ENCODE results near the gene DCDC2B. TPM values are rescaled to one million over a fixed set of nuclear protein-coding genes. Genes with fewer than 3 reads are reported as not detected.
A peak's percentile ranks its signal among the peaks of the same experiment; 100 is the strongest.

DCDC2B gene
- total RNA-seq, 1 experiment from 2014 or later, result not detected

DNA sequence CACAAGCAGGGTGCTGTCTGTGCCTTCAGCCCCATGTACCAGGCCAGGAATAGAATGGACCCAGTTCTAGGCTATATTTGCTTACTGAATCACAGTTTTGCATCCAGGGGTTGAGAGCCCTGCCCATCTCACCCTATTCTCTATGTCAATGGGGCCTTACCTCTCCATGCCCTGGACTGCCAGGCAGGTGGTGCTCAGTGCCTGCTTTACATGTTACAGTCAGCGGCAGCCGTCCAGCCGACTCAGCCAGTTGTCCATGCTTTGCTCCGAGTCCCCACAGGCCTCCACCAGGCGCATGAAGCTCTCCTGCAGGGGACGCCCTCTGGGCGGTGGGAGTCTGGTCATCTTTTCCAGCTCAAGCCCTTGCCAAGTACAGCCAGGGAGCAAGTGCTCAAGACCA lies 25.9 kb downstream of the DCDC2B start:
- Histone ChIP-seq H3K36me3 (ENCODE audit: insufficient read depth, low read length, poor library complexity, severe bottlenecking) (peaks cover 20% of the 10 kb centered on the region), H3K27ac (ENCODE audit: low read depth, low read length, poor library complexity, severe bottlenecking) (no peak overlapping the region), H3K4me1 (ENCODE audit: insufficient read depth, low read length, poor library complexity, severe bottlenecking) (no peaks in the 10 kb centered on the region), H3K27me3 (replicated peaks; ENCODE audit: insufficient read depth, low read depth, low read length, poor library complexity) (no peaks in the 10 kb centered on the region), H3K4me3 (ENCODE audit: low read depth, low read length, poor library complexity, severe bottlenecking) (no peak overlapping the region), H3K9me3 (ENCODE audit: low read depth, low read length, poor library complexity, severe bottlenecking) (no peaks in the 10 kb centered on the region)
- ChIA-PET POLR2A (ENCODE audit: low non-redundant PET) (no interaction called here), CTCF (no interaction called here)
- DNase-seq (ENCODE audit: low spot score), result no peak
- BruUV-seq (replicated peaks), result no TSS peak
- intact Hi-C loops (cut with micrococcal nuclease; ENCODE audit: unreplicated experiment), result no loop called here
- TF ChIP-seq EZH2 (IDR thresholded peaks at IDR 0.05; ENCODE audit: borderline replicate concordance, low read depth, low read length, poor library complexity, severe bottlenecking), result no peak
- TF ChIP-seq, protein P1, sequence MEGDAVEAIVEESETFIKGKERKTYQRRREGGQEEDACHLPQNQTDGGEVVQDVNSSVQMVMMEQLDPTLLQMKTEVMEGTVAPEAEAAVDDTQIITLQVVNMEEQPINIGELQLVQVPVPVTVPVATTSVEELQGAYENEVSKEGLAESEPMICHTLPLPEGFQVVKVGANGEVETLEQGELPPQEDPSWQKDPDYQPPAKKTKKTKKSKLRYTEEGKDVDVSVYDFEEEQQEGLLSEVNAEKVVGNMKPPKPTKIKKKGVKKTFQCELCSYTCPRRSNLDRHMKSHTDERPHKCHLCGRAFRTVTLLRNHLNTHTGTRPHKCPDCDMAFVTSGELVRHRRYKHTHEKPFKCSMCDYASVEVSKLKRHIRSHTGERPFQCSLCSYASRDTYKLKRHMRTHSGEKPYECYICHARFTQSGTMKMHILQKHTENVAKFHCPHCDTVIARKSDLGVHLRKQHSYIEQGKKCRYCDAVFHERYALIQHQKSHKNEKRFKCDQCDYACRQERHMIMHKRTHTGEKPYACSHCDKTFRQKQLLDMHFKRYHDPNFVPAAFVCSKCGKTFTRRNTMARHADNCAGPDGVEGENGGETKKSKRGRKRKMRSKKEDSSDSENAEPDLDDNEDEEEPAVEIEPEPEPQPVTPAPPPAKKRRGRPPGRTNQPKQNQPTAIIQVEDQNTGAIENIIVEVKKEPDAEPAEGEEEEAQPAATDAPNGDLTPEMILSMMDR (conservative IDR thresholded peaks at IDR 0.05; ENCODE audit: low read depth, low read length), result no peak

DNA sequence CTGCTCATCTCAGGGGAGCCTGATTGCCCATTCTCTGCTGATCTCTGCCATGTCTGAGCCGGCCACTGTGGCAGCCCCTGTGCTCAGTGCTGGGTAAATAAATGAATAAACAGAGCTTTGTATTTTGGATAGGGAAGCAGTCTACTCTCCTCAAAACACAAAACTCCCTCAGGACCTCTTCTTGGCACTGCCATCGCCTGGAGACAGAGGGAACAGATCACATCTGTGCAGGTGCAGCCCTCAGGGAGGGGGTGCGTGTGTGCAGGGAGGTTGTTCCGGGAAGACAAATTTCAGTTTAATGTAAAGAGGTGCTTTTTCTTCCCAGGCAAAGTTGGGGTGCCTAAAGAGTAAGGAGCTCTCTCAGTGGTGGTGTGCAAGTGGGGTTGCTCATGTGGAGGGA lies 30.4 kb downstream of the DCDC2B start:
- TF ChIP-seq EZH2 (IDR thresholded peaks at IDR 0.05; ENCODE audit: borderline replicate concordance, low read depth, low read length, poor library complexity, severe bottlenecking), result no peak
- TF ChIP-seq, protein P1 (conservative IDR thresholded peaks at IDR 0.05; ENCODE audit: low read depth, low read length), result no peak
- DNase-seq (ENCODE audit: low spot score), result no peak
- no peaks in the 10 kb centered on the region for H3K9me3 ChIP-seq (ENCODE audit: low read depth, low read length, poor library complexity, severe bottlenecking)
- H3K27me3 ChIP-seq (replicated peaks; ENCODE audit: insufficient read depth, low read depth, low read length, poor library complexity), result no peaks in the 10 kb centered on the region
- POLR2A ChIA-PET (ENCODE audit: low non-redundant PET), result no interaction called here
- intact Hi-C loops (cut with micrococcal nuclease; ENCODE audit: unreplicated experiment), result no loop called here
- H3K36me3 ChIP-seq (ENCODE audit: insufficient read depth, low read length, poor library complexity, severe bottlenecking), result no peaks in the 10 kb centered on the region
- no peak overlapping the region for H3K4me3 ChIP-seq (ENCODE audit: low read depth, low read length, poor library complexity, severe bottlenecking)
- H3K27ac ChIP-seq (ENCODE audit: low read depth, low read length, poor library complexity, severe bottlenecking), result no peak overlapping the region
- CTCF ChIA-PET, result no interaction called here
- H3K4me1 ChIP-seq (ENCODE audit: insufficient read depth, low read length, poor library complexity, severe bottlenecking), result no peaks in the 10 kb centered on the region
- no TSS peak for BruUV-seq (replicated peaks)

DNA sequence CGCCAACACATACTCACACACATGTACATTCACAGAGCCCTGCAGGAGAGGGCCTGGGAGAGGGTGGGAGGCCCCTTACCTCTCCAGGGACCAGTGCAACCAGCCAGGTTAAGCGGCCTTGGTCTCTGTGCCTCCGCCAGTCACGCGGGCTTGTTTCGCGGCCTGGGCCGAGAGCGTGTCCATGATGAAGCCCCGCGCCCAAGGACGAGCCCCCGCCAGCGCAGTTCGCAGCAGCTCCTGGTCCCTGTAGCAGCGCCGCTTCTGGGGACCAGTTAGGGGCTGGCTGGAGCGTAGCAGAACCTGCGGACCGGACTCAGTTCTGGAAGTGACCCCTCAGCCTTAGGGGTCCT lies 30.9 kb downstream of the DCDC2B start:
- Histone ChIP-seq H3K9me3 (ENCODE audit: low read depth, low read length, poor library complexity, severe bottlenecking) (no peaks in the 10 kb centered on the region), H3K4me3 (ENCODE audit: low read depth, low read length, poor library complexity, severe bottlenecking) (peak overlapping the region; percentile 64), H3K4me1 (ENCODE audit: insufficient read depth, low read length, poor library complexity, severe bottlenecking) (no peaks in the 10 kb centered on the region), H3K27me3 (replicated peaks; ENCODE audit: insufficient read depth, low read depth, low read length, poor library complexity) (no peaks in the 10 kb centered on the region), H3K36me3 (ENCODE audit: insufficient read depth, low read length, poor library complexity, severe bottlenecking) (no peaks in the 10 kb centered on the region), H3K27ac (ENCODE audit: low read depth, low read length, poor library complexity, severe bottlenecking) (no peak overlapping the region)
- DNase-seq (ENCODE audit: low spot score), result no peak
- ChIA-PET POLR2A (ENCODE audit: low non-redundant PET) (no interaction called here), CTCF (no interaction called here)
- no peak for TF ChIP-seq EZH2 (IDR thresholded peaks at IDR 0.05; ENCODE audit: borderline replicate concordance, low read depth, low read length, poor library complexity, severe bottlenecking)
- TF ChIP-seq, protein P1 (conservative IDR thresholded peaks at IDR 0.05; ENCODE audit: low read depth, low read length), result no peak
- intact Hi-C loops (cut with micrococcal nuclease; ENCODE audit: unreplicated experiment), result no loop called here
- BruUV-seq (replicated peaks), result no TSS peak

Measured in A673 (cell line).